Measurements from ENCODE around the gene MAP7D3. TPM values are rescaled to one million over a fixed set of nuclear protein-coding genes. Genes with fewer than 3 reads are reported as not detected.

The MAP7D3 gene
- total RNA-seq, 8 experiments from 2014 or later = 2.9 to 22.9 (median 8.7) TPM

Other genes with a start within 250 kb of the MAP7D3 start
- 100 to 1,000 TPM in 1 of 8 experiments, 10 to 100 TPM in 5, 1 to 10 TPM in 2; 1.7 to 379 (median 62.3) TPM for gene FHL1, start 103.9 kb downstream of the MAP7D3 start, total RNA-seq
- under 1 TPM in 7 of 8 experiments, not detected in 1; under 0.01 to 0.17 (median 0.04) TPM for gene ADGRG4, start 49.6 kb upstream of the MAP7D3 start, total RNA-seq
- under 1 TPM in 6 of 8 experiments, not detected in 2; 0.05 to 0.20 (median 0.18) TPM for gene BRS3, start 236.5 kb upstream of the MAP7D3 start, total RNA-seq
- gene HTATSF1, start 246.2 kb upstream of the MAP7D3 start, total RNA-seq = 100 to 1,000 TPM in 1 of 8 experiments, 10 to 100 TPM in 7; 26.0 to 123 (median 60.9) TPM

Measured in motor neuron (in vitro differentiated cells).